CD4-positive, CD25-positive, alpha-beta regulatory T cell (primary cell): ENCODE results near the gene PRKAA1. TPM values are rescaled to one million over a fixed set of nuclear protein-coding genes. Genes with fewer than 3 reads are reported as not detected.

ENCODE experiments used
- ATAC-seq, 2 donors: fragments of 150-1000 bp; cut with Tn5 transposase; one replicate each; pipeline ENCODE4 v1.10.0; 2021; ENCODE audit warnings: low read depth in 2 of 2, moderate number of reproducible peaks in 2 of 2, moderate library complexity in 1 of 2
- DNase-seq, 3 donors: peaks; one replicate each; pipeline versions ENCODE4 v3.0.0 to v3.0.0-alpha.2; 2012 to 2022; ENCODE audit warnings: mixed read lengths in 1 of 3
- H3K27ac ChIP-seq: one replicate; pipeline ENCODE4 v1.7.0; 2013; ENCODE audit warnings: mild to moderate bottlenecking, low read length; ENCODE audit not compliant: insufficient read depth, poor library complexity, severe bottlenecking
- H3K27me3 ChIP-seq: one replicate; pipeline ENCODE4 v1.7.0; 2013; ENCODE audit warnings: low read length; ENCODE audit not compliant: control insufficient read depth, insufficient read depth
- H3K36me3 ChIP-seq: one replicate; pipeline ENCODE4 v1.7.0; 2013; ENCODE audit warnings: mild to moderate bottlenecking, low read length, moderate library complexity; ENCODE audit not compliant: control insufficient read depth, insufficient read depth
- H3K4me1 ChIP-seq: 2 replicates; pipeline ENCODE4 v1.7.0; 2013; ENCODE audit warnings: mild to moderate bottlenecking, low read length; ENCODE audit not compliant: insufficient read depth, control insufficient read depth, poor library complexity, severe bottlenecking
- H3K4me3 ChIP-seq: one replicate; pipeline ENCODE4 v1.7.0; 2013; ENCODE audit warnings: low read depth, mild to moderate bottlenecking, low read length, moderate library complexity
- H3K9me3 ChIP-seq, 2 experiments: 1 replicate in 1 of 2; 2 replicates in 1 of 2; pipeline ENCODE4 v1.7.0; 2013; ENCODE audit warnings: low read length in 2 of 2, mild to moderate bottlenecking in 1 of 2, moderate library complexity in 1 of 2; ENCODE audit not compliant: control insufficient read depth in 2 of 2
- H3K27ac Mint-ChIP-seq, 3 donors: one replicate each; pipeline ENCODE4 v1.8.0; 2020 to 2022; ENCODE audit warnings: mild to moderate bottlenecking in 3 of 3, mixed read lengths in 3 of 3, moderate library complexity in 2 of 3
- H3K27me3 Mint-ChIP-seq: one replicate; pipeline ENCODE4 v1.8.0; 2022; ENCODE audit warnings: mild to moderate bottlenecking, mixed read lengths
- H3K36me3 Mint-ChIP-seq: one replicate; pipeline ENCODE4 v1.8.0; 2020; ENCODE audit warnings: mixed read lengths
- H3K4me1 Mint-ChIP-seq, 4 donors: one replicate each; pipeline ENCODE4 v1.8.0; 2020 to 2022; ENCODE audit warnings: mixed read lengths in 4 of 4, mild to moderate bottlenecking in 1 of 4
- H3K4me3 Mint-ChIP-seq, 4 donors: one replicate each; pipeline ENCODE4 v1.8.0; 2020 to 2022; ENCODE audit warnings: mild to moderate bottlenecking in 4 of 4, mixed read lengths in 4 of 4, moderate library complexity in 3 of 4
- H3K9me3 Mint-ChIP-seq, 7 donors: one replicate each; pipeline ENCODE4 v1.8.0; 2020 to 2022; ENCODE audit warnings: mixed read lengths in 7 of 7, mild to moderate bottlenecking in 3 of 7, moderate library complexity in 2 of 7
- polyA plus RNA-seq, 4 donors: library from polyadenylated mRNA; unstranded; fragments of 300-500 nt; fragmentation: Illumina TruSeq; gene quantifications; one replicate each; pipeline ENCODE4 v1.2.3, GENCODE V29; 2021
- total RNA-seq: library from RNA; stranded (reverse); gene quantifications from one replicate; pipeline ENCODE4 v1.2.3, GENCODE V29; 2022

Gene PRKAA1
- total and polyA plus RNA-seq, 5 donors from 2014 or later: 34.1 to 102 (median 44.1) TPM

DNA sequence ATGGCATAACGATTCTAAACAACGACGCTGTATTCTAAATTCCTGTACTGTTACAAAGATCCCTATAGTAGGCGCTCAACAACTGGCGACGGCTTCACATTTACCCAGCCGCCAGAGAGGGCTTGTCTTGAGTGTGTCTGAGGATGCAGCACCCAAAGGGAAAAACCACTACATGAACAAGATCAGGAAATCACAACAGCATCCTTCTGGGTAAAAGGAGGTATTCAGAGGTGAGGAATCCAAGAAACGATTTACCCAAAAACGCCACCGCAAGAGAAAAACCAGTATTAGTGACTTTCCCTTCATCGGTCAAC is 43.1 kb downstream of the PRKAA1 start:
- H3K27ac ChIP-seq: peak overlapping the region; percentile 88
- H3K4me1 ChIP-seq: peaks cover 22% of the 10 kb centered on the region
- Mint-ChIP-seq H3K9me3 (no peaks in the 10 kb centered on the region), H3K4me1 (peaks cover 5 to 31% (median 14%) of the 10 kb centered on the region in 4 donors), H3K4me3 (no peak overlapping the region), H3K27me3 (no peaks in the 10 kb centered on the region), H3K27ac (no peak overlapping the region), H3K36me3 (peaks cover 19% of the 10 kb centered on the region)
- no peaks in the 10 kb centered on the region for H3K27me3 ChIP-seq
- H3K4me3 ChIP-seq: peak overlapping the region; percentile 99
- H3K36me3 ChIP-seq: no peaks in the 10 kb centered on the region
- peak; percentile 70 to 72 for ATAC-seq
- no peaks in the 10 kb centered on the region for H3K9me3 ChIP-seq
- DNase-seq: peak; percentile 46 to 82 (median 64)

DNA sequence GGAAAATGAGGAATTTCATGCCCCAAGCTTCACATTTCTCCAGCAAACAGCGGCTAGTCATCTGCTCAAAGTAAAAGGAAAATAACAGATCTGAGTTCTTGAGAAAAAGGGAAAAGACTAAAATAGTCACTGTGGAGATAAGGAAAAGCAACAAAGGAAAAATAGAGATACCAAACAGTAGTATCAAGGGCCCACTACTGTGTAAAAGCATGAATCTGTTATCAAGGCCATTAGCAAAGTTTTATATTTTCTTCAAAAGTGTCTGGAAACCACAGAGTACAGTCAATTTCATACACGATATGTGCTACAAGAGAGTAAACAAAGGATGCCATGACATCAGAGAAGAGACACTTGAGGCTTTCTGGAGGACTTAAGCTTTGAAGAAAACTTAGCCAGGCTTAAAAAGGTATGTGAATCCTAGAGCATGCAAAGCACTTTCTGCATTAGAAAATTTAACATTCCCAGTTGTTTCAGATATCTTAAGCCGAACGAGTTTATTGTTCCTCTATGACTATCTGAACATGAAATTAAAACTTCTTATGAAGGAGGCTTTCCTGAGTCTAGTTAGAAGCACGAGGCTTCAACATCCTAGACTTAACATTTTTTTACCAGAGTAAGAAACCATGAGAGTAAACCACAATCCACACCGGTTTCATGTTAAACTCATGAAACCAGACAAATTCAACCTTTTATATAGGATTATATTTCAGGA is 43.6 kb downstream of the PRKAA1 start:
- DNase-seq: peak in 2 of 3 donors; percentile 63 to 70

DNA sequence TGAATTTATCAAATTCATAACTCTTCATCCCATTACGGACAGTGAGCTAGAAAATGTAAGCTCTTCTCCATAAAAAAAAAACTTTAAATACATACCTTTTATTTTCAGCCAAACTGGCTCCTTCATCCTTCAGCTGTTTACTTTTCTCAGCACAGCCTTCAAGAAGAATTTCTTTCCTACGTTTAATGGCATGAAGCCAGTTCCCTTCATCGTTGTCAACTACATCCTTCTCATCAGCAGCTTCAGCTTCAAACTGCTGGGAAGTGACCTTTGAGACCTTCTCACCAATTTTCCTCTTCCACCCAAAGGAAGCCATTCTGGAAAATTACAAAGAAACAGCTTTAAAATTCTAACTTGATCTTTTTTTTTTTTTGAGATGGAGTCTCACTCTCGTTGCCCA is 51.5 kb downstream of the PRKAA1 start:
- H3K4me1 ChIP-seq: no peaks in the 10 kb centered on the region
- H3K9me3 ChIP-seq: no peaks in the 10 kb centered on the region
- no peak overlapping the region for H3K27ac ChIP-seq
- ATAC-seq (no peak), DNase-seq (no peak)
- H3K27me3 Mint-ChIP-seq: no peaks in the 10 kb centered on the region
- no peak overlapping the region for H3K27ac Mint-ChIP-seq
- H3K4me3 ChIP-seq: no peak overlapping the region
- H3K9me3 Mint-ChIP-seq: no peaks in the 10 kb centered on the region
- H3K4me3 Mint-ChIP-seq: no peak overlapping the region
- peaks cover 33% of the 10 kb centered on the region for H3K36me3 Mint-ChIP-seq
- H3K4me1 Mint-ChIP-seq: peaks cover 29 to 47% (median 38%) of the 10 kb centered on the region in 4 donors
- no peaks in the 10 kb centered on the region for H3K27me3 ChIP-seq
- H3K36me3 ChIP-seq: peaks cover 5% of the 10 kb centered on the region

More for the DNA sequence above, 43.6 kb downstream of the PRKAA1 start:
- no peaks in the 10 kb centered on the region for H3K9me3 Mint-ChIP-seq
- ATAC-seq: peak; percentile 26 to 29
- Histone ChIP-seq H3K4me3 (peak overlapping the region; percentile 99), H3K27ac (peak overlapping the region; percentile 88), H3K4me1 (peaks cover 22% of the 10 kb centered on the region), H3K36me3 (no peaks in the 10 kb centered on the region), H3K27me3 (no peaks in the 10 kb centered on the region), H3K9me3 (no peaks in the 10 kb centered on the region)
- peaks cover 19% of the 10 kb centered on the region for H3K36me3 Mint-ChIP-seq
- peaks cover 5 to 34% (median 14%) of the 10 kb centered on the region in 4 donors for H3K4me1 Mint-ChIP-seq
- no peak overlapping the region for H3K4me3 Mint-ChIP-seq
- no peak overlapping the region for H3K27ac Mint-ChIP-seq
- H3K27me3 Mint-ChIP-seq: no peaks in the 10 kb centered on the region

DNA sequence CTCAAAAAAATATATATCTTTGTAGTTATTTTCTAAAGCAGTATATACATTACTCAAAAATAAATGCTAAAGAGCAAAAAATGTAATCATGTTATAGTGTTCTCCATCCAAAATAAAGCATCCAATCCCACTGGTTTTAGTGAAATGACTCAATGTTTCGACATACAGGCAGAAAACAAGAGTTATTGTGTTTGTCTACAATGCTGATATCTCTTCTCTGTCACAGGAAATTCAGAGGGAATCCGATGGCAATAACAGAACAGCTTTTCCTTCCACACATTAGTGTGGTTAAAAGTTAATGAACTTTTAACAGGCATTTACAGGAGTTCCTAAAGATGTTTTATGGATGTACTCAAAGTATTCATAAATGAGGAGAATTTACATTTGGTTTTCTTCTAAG is 54.4 kb downstream of the PRKAA1 start:
- Histone ChIP-seq H3K27me3 (no peaks in the 10 kb centered on the region), H3K27ac (no peak overlapping the region), H3K4me1 (no peaks in the 10 kb centered on the region), H3K4me3 (no peak overlapping the region), H3K36me3 (peaks cover 29% of the 10 kb centered on the region), H3K9me3 (no peaks in the 10 kb centered on the region)
- Mint-ChIP-seq H3K27ac (no peak overlapping the region), H3K4me1 (peaks cover 23 to 25% (median 24%) of the 10 kb centered on the region in 4 donors), H3K36me3 (peaks cover 45% of the 10 kb centered on the region), H3K4me3 (no peak overlapping the region), H3K27me3 (no peaks in the 10 kb centered on the region), H3K9me3 (peaks cover 0 to 14% (median 3%) of the 10 kb centered on the region in 7 donors)
- DNase-seq (no peak), ATAC-seq (no peak)

DNA sequence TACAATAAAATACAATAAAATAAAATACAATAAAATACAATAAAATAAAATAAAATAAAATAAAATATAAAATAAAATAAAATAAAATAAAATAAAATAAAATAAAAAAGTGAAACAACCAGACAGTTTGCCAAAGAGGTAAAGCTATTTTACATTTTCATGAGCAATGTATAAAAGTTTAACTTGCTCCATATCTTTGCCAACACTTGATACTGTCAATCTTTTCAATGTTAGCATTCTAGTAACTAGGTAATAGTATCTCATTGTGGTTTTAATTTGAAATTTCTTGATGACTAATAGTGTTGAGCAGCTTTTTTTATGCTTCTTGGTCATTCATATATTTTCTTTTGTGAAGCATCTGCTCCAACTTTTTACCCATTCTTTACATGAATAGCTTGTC is 59.7 kb downstream of the PRKAA1 start:
- peaks cover 35% of the 10 kb centered on the region for H3K36me3 Mint-ChIP-seq

DNA sequence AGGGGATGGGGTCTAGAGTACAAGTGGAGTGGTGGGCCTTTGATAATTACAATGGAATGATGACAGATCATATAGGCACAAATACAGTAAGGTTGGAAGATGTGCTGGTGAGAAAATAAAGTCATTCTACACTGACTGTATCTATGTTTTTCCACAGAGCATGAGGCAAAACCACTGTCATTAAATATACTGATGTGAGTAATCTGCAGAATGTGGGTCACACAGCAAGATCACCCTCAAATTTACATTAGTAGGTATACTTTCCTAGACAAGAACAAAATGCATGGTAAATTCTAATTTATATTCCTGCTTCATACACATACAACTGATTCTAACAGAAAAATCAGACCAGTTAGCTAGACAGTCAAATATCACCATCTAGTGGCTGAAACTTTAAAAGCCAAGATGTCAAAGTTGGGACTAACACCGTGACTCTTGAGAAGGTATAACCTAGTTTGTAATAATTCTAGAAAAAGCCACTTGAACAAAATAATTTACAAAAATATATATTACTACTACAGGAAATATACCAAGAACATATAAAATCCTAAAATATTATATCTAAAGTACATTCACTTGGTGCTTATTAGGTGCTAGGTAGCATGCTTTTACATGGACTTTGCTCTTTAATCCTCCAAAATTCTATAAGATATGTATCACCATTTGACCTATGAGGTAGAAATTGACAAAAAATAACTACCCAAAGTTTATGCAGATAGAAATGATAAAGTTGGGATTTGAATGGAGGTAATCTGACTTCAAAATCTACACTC is 61.9 kb downstream of the PRKAA1 start:
- peaks cover 0 to 14% (median 3%) of the 10 kb centered on the region in 7 donors for H3K9me3 Mint-ChIP-seq
- H3K27me3 ChIP-seq: no peaks in the 10 kb centered on the region
- no peak overlapping the region for H3K4me3 ChIP-seq
- H3K4me1 ChIP-seq: no peaks in the 10 kb centered on the region
- DNase-seq (peak in 2 of 3 donors; percentile 56 to 73), ATAC-seq (peak; percentile 55 to 72)
- H3K27ac Mint-ChIP-seq: no peak overlapping the region
- H3K9me3 ChIP-seq: no peaks in the 10 kb centered on the region
- no peak overlapping the region for H3K27ac ChIP-seq
- H3K27me3 Mint-ChIP-seq: no peaks in the 10 kb centered on the region
- peaks cover 28% of the 10 kb centered on the region for H3K36me3 Mint-ChIP-seq
- H3K4me1 Mint-ChIP-seq: peaks cover 21 to 36% (median 22%) of the 10 kb centered on the region in 4 donors
- peaks cover 23% of the 10 kb centered on the region for H3K36me3 ChIP-seq
- H3K4me3 Mint-ChIP-seq: no peak overlapping the region

More for the DNA sequence above, 59.7 kb downstream of the PRKAA1 start:
- no peaks in the 10 kb centered on the region for H3K27me3 Mint-ChIP-seq
- no peaks in the 10 kb centered on the region for H3K4me1 ChIP-seq
- H3K9me3 ChIP-seq: no peaks in the 10 kb centered on the region
- H3K27ac ChIP-seq: no peak overlapping the region
- no peak overlapping the region for H3K27ac Mint-ChIP-seq
- no peak overlapping the region for H3K4me3 Mint-ChIP-seq
- ATAC-seq: no peak
- H3K27me3 ChIP-seq: no peaks in the 10 kb centered on the region
- no peak overlapping the region for H3K4me3 ChIP-seq
- peaks cover 0 to 14% (median 3%) of the 10 kb centered on the region in 7 donors for H3K9me3 Mint-ChIP-seq
- H3K4me1 Mint-ChIP-seq: peaks cover 17 to 37% (median 25%) of the 10 kb centered on the region in 4 donors
- DNase-seq: no peak
- peaks cover 29% of the 10 kb centered on the region for H3K36me3 ChIP-seq

DNA sequence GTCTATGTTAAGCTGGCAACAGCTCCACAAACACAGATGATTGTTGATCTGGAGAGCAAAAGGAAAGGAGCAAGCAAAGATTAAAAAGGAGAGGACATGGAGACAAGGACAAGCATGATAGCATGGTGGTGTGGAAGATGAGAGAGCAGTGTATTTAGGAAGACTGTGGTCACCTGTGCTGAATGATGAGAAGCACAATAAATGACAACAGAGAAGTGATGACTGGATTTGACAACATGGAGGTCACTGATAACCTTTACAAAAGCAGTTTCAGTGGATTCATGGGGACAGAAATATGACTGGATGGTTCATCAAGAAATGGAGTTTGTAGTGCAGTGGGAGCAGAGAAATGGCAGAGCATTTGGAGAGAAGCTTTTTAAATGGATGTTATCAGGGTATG is 62.6 kb downstream of the PRKAA1 start:
- Histone ChIP-seq H3K4me3 (no peak overlapping the region), H3K27ac (no peak overlapping the region), H3K4me1 (no peaks in the 10 kb centered on the region), H3K27me3 (no peaks in the 10 kb centered on the region), H3K36me3 (peaks cover 17% of the 10 kb centered on the region), H3K9me3 (no peaks in the 10 kb centered on the region)
- Mint-ChIP-seq H3K4me1 (peaks cover 17 to 40% (median 25%) of the 10 kb centered on the region in 4 donors), H3K4me3 (no peak overlapping the region), H3K36me3 (peaks cover 24% of the 10 kb centered on the region), H3K9me3 (peaks cover 0 to 9% (median 0%) of the 10 kb centered on the region in 7 donors), H3K27ac (peak overlapping the region in 1 of 3 donors; percentile 1), H3K27me3 (no peaks in the 10 kb centered on the region)
- ATAC-seq (no peak), DNase-seq (no peak)
